CD4-positive, alpha-beta T cell (primary cell): Measurements from ENCODE around the gene TRIM50. TPM values are rescaled to one million over a fixed set of nuclear protein-coding genes. Genes with fewer than 3 reads are reported as not detected.

Experiments
- ATAC-seq: fragments of 200-7000 bp; cut with Tn5 transposase; one replicate; pipeline ENCODE4 v1.10.0; 2022; ENCODE audit warnings: mild to moderate bottlenecking; ENCODE audit not compliant: poor library complexity
- CTCF ChIA-PET: fragments of 350-600 bp; sonication (Branson Sonifier 250); formaldehyde crosslinking; loops from one replicate; lab custom pipeline; 2021; ENCODE audit warnings: antibody characterized with exemption, inconsistent platforms; lab: Charles Lee
- POLR2A ChIA-PET: fragments of 350-600 bp; sonication (Branson Sonifier 250); formaldehyde crosslinking; loops from one replicate; lab custom pipeline; 2021; ENCODE audit warnings: antibody characterized with exemption, inconsistent platforms; lab: Charles Lee
- DNase-seq, 14 experiments: peaks; one replicate each; pipeline ENCODE4 v3.0.0-alpha.2; 2013 to 2020; ENCODE audit warnings: mixed read lengths in 2 of 14
- H3K27ac ChIP-seq, 2 donors: one replicate each; pipeline versions ENCODE4 v1.5.1 to v1.7.0; 2013; ENCODE audit warnings: low read length in 2 of 2, low read depth in 1 of 2, mild to moderate bottlenecking in 1 of 2
- H3K27me3 ChIP-seq, 2 experiments: 1 replicate in 1 of 2; 2 replicates in 1 of 2; pipeline versions ENCODE4 v1.6.1 to v1.7.0; 2013; ENCODE audit warnings: low read length in 2 of 2, control low read depth in 1 of 2, mild to moderate bottlenecking in 1 of 2, moderate library complexity in 1 of 2; ENCODE audit not compliant: insufficient read depth in 2 of 2, control insufficient read depth in 1 of 2
- H3K36me3 ChIP-seq: one replicate; pipeline ENCODE4 v1.6.1; 2013; ENCODE audit warnings: low read length, control low read depth; ENCODE audit not compliant: insufficient read depth
- H3K4me1 ChIP-seq: one replicate; pipeline ENCODE4 v1.6.1; 2013; ENCODE audit warnings: low read length, control low read depth; ENCODE audit not compliant: insufficient read depth
- H3K4me3 ChIP-seq: one replicate; pipeline ENCODE4 v1.5.1; 2013; ENCODE audit warnings: mild to moderate bottlenecking, low read length, moderate library complexity
- H3K9me3 ChIP-seq, 2 experiments: 1 replicate in 1 of 2; 2 replicates in 1 of 2; pipeline versions ENCODE4 v1.6.1 to v1.7.0; 2013; ENCODE audit warnings: low read length in 2 of 2, mild to moderate bottlenecking in 2 of 2, control low read depth in 1 of 2, moderate library complexity in 1 of 2; ENCODE audit not compliant: control insufficient read depth in 1 of 2, insufficient read depth in 1 of 2
- H3K27ac Mint-ChIP-seq: one replicate; pipeline ENCODE4 v1.8.0; 2020; ENCODE audit warnings: mixed read lengths
- H3K27me3 Mint-ChIP-seq: one replicate; pipeline ENCODE4 v1.8.0; 2021; ENCODE audit warnings: mixed read lengths
- H3K36me3 Mint-ChIP-seq: one replicate; pipeline ENCODE4 v1.8.0; 2021; ENCODE audit warnings: low read depth, mixed read lengths
- H3K4me1 Mint-ChIP-seq: one replicate; pipeline ENCODE4 v1.8.0; 2021; ENCODE audit warnings: low read depth, mixed read lengths
- H3K4me3 Mint-ChIP-seq: one replicate; pipeline ENCODE4 v1.8.0; 2020; ENCODE audit warnings: mild to moderate bottlenecking, mixed read lengths
- H3K9me3 Mint-ChIP-seq: one replicate; pipeline ENCODE4 v1.8.0; 2020; ENCODE audit warnings: mixed read lengths
- intact Hi-C, 2 experiments: fragments of 100-400 bp; cut with DNase I in 1 of 2; cut with micrococcal nuclease in 1 of 2; formaldehyde crosslinking; loops; one replicate each; pipeline versions ENCODE4 v1.15.1 to v1.9.0; 2023 to 2025; cut with DNase I, micrococcal nuclease
- total RNA-seq, 174 experiments: library from RNA in 2 of 174; stranded (reverse) in 2 of 174; gene quantifications; one replicate each; pipeline ENCODE4 v1.2.3 and lab custom pipeline; 2021 to 2026
- TF ChIP-seq, protein P1 (sequence below): fragments of 200-600 bp; IDR thresholded peaks from one replicate; pipeline ENCODE4 v1.8.0; 2022; ENCODE audit warnings: antibody characterized with exemption, mild to moderate bottlenecking

Gene TRIM50
- total RNA-seq, 2 experiments from 2014 or later, result 0.17 TPM; not detected in 1

DNA sequence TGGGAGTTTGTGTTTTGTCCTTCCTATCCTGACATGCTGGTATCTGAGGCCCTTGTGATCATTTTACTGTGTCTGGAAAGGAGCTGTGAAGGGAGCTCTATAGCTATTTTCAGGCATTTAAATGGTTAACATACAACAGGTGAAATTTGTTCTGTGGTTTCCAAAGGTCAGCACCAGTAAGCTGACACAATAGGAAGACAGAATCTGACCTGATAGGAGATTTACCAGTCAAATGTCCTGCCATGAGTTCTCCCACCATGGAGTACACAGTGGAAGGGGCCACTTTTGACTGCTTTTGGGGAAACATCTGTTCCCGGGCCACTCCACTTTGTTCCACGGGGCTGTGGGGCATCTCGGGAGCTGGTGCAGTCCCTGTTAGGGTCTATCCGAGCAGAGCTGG, 17.7 kb upstream of the TRIM50 start:
- Mint-ChIP-seq H3K36me3 (no peaks in the 10 kb centered on the region), H3K27ac (no peak overlapping the region), H3K4me3 (no peak overlapping the region), H3K27me3 (peaks cover 3% of the 10 kb centered on the region), H3K4me1 (no peaks in the 10 kb centered on the region), H3K9me3 (no peaks in the 10 kb centered on the region)
- no peak for ATAC-seq
- Histone ChIP-seq H3K27me3 (no peaks in the 10 kb centered on the region), H3K4me3 (no peak overlapping the region), H3K9me3 (no peaks in the 10 kb centered on the region), H3K36me3 (no peaks in the 10 kb centered on the region), H3K4me1 (no peaks in the 10 kb centered on the region), H3K27ac (no peak overlapping the region)
- no peak for DNase-seq
- TF ChIP-seq, protein P1, sequence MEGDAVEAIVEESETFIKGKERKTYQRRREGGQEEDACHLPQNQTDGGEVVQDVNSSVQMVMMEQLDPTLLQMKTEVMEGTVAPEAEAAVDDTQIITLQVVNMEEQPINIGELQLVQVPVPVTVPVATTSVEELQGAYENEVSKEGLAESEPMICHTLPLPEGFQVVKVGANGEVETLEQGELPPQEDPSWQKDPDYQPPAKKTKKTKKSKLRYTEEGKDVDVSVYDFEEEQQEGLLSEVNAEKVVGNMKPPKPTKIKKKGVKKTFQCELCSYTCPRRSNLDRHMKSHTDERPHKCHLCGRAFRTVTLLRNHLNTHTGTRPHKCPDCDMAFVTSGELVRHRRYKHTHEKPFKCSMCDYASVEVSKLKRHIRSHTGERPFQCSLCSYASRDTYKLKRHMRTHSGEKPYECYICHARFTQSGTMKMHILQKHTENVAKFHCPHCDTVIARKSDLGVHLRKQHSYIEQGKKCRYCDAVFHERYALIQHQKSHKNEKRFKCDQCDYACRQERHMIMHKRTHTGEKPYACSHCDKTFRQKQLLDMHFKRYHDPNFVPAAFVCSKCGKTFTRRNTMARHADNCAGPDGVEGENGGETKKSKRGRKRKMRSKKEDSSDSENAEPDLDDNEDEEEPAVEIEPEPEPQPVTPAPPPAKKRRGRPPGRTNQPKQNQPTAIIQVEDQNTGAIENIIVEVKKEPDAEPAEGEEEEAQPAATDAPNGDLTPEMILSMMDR, result no peak
- intact Hi-C loops, result no loop called here
- POLR2A ChIA-PET, result no interaction called here
- CTCF ChIA-PET, result no interaction called here

DNA sequence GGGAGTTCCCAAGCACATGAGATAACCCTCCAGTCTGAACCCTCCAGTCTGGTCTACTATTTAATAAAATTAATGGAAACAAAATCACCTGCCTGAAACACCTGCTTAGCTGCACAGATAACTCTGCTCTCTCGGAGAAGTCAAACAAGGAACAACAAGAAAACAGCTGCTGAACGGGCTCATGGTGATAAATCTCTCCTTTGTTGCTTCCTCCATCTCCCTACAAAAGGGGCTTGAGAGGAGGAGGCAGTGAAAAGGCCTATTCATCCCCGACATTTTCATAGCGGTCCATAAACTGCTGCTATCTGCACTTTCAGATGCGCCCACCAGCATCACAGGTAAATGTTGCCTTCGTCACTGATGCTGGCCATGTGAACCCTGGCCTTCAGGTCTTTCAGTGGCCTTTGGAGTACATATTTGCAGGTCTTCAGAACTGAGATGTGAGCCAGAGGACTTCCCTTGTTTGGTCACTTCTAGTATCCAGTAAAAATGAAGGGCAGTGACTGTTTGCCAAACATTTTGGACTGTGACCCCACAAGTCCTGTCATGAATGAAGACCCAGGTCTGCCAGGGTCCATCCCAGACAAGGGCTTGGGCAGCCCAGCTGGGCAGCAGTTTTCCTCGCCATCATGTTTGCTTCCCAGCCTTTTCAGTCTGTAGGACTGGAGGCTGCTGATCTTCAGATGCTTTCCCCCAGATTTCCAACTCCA, 15.9 kb upstream of the TRIM50 start:
- Mint-ChIP-seq H3K36me3 (no peaks in the 10 kb centered on the region), H3K4me1 (no peaks in the 10 kb centered on the region), H3K9me3 (no peaks in the 10 kb centered on the region), H3K4me3 (no peak overlapping the region), H3K27me3 (peaks cover 3% of the 10 kb centered on the region), H3K27ac (no peak overlapping the region)
- no peak overlapping the region for H3K27ac ChIP-seq
- intact Hi-C loops, result loop anchor here in 1 of 2 experiments (5.0 kb wide), 1 partner anchor 68 kb away; no protein-coding TSS in a partner anchor
- no peaks in the 10 kb centered on the region for H3K27me3 ChIP-seq
- ATAC-seq, result no peak
- H3K9me3 ChIP-seq, result no peaks in the 10 kb centered on the region
- no peak overlapping the region for H3K4me3 ChIP-seq
- DNase-seq, result no peak
- no peaks in the 10 kb centered on the region for H3K36me3 ChIP-seq
- ChIA-PET CTCF (no interaction called here), POLR2A (no interaction called here)
- H3K4me1 ChIP-seq, result no peaks in the 10 kb centered on the region
- TF ChIP-seq, protein P1, result no peak

DNA sequence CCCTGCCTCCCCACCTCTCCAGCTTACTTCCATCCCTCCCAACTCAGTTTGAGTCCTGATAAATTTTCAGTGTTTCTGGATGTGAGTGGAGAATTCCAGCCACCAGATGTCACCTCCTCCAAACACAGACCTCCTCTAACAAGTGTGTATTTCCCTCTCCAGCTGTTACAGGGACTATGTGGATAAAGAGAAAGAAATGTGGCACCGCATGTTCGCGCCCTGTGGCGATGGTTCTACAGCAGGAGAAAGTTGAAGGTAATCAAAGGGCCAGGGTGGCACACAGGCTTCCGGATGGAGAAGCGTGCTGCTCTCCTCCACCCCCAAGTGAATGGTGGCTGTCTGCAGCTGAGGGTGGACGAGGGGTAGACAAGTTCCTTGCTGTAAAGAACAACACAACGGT, 14.8 kb upstream of the TRIM50 start:
- Histone ChIP-seq H3K4me1 (no peaks in the 10 kb centered on the region), H3K36me3 (no peaks in the 10 kb centered on the region), H3K27me3 (no peaks in the 10 kb centered on the region), H3K4me3 (no peak overlapping the region), H3K9me3 (no peaks in the 10 kb centered on the region), H3K27ac (no peak overlapping the region)
- H3K27me3 Mint-ChIP-seq, result peaks cover 3% of the 10 kb centered on the region
- POLR2A ChIA-PET, result no interaction called here
- no peak overlapping the region for H3K27ac Mint-ChIP-seq
- ATAC-seq (no peak), DNase-seq (no peak)
- H3K9me3 Mint-ChIP-seq, result no peaks in the 10 kb centered on the region
- intact Hi-C loops, result loop anchor here in 1 of 2 experiments (5.0 kb wide), 1 partner anchor 70 kb away; no protein-coding TSS in a partner anchor
- H3K4me3 Mint-ChIP-seq, result no peak overlapping the region
- TF ChIP-seq, protein P1, result no peak
- no peaks in the 10 kb centered on the region for H3K36me3 Mint-ChIP-seq
- CTCF ChIA-PET, result no interaction called here
- no peaks in the 10 kb centered on the region for H3K4me1 Mint-ChIP-seq
